Astrocyte of the spinal cord (primary cell): ENCODE results near the gene EVA1C.
"Not testable (repeated sequence)": the region's sequence is repeated elsewhere in the genome, so short reads cannot be mapped to it uniquely, and the experiment has no call there.

Experiments used
- DNase-seq: peaks from one replicate; pipeline ENCODE4 v3.0.0; 2011; ENCODE audit warnings: low read depth, low spot score
- H3K4me3 ChIP-seq: 2 replicates; pipeline ENCODE4 v1.5.1; 2011; ENCODE audit warnings: low read depth, mild to moderate bottlenecking, low read length, moderate library complexity
- in situ Hi-C: cut with HindIII; loops from 2 replicates; pipeline ENCODE4 v1.10.0; 2017; ENCODE audit warnings: low sequenced_read_pairs
- TF ChIP-seq, protein P1 (sequence below): IDR thresholded peaks from 2 replicates; pipeline ENCODE4 v1.5.1; 2012; ENCODE audit warnings: low read depth, mild to moderate bottlenecking, low read length, inconsistent platforms

Gene EVA1C

DNA sequence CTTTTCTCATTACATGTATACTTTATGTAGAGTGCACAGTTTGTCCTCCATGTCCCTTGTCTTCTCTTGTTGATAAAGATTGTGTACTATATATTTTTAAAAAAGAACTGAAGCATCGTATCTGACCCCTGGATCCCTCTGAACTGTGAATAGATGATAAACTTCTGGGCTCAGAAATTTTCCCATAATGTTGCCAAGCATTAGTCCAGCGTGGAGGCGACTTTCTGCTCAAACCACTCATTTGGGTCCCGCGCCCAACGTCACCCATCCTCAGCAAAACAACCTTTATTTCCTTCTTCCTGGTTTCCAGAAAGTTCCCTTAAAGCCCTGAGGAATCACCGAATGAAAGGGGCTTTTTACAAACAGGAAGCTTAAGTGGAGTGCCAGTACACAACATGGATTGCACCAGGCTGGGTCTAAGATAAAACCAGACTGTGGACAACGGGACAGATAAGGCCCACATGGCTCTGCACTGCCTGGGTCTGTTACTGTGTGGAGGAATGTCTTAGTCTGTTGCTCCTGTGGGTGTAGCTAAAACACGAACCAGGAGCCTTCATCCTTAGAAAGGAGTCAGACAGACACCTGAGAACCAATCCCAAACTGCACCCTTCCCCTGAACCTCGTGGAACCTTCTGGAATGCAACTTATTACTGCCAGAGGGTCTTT, 15.6 kb downstream of the EVA1C start:
- H3K4me3 ChIP-seq = no peak overlapping the region
- TF ChIP-seq, protein P1, sequence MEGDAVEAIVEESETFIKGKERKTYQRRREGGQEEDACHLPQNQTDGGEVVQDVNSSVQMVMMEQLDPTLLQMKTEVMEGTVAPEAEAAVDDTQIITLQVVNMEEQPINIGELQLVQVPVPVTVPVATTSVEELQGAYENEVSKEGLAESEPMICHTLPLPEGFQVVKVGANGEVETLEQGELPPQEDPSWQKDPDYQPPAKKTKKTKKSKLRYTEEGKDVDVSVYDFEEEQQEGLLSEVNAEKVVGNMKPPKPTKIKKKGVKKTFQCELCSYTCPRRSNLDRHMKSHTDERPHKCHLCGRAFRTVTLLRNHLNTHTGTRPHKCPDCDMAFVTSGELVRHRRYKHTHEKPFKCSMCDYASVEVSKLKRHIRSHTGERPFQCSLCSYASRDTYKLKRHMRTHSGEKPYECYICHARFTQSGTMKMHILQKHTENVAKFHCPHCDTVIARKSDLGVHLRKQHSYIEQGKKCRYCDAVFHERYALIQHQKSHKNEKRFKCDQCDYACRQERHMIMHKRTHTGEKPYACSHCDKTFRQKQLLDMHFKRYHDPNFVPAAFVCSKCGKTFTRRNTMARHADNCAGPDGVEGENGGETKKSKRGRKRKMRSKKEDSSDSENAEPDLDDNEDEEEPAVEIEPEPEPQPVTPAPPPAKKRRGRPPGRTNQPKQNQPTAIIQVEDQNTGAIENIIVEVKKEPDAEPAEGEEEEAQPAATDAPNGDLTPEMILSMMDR = no peak
- in situ Hi-C loops = no loop called here
- no peak for DNase-seq

DNA sequence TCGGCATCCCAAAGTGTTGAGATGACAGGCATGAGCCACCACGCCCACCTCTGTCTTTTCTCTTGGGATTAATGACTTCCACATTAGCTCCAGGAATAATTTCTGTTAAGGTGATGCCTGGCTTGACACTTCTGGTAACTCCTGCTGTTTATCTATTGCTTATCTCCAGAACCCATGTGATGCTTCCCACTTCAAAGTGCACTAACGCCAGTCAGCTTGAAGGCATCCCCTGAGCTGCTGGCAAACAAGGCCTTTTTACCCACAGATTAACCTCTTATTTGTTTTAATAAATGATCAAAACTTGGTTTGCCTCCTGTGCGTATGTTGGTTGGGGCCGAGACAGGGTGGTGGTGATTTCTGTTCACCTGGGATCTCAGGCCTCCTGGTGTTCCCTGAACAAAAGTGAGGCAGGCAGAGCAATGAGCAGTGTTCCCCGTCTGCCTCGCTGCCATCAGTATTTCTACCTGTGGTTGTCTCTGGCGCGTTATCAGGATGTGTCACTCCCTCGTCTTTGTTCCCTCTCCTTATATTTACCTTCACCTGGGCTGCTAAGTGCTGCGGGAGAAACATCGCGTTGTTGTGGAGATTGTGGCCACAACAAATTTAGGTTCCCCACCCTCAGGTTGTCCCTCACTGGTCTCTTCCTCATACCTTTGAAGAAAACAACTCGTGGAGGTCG, 20.6 kb downstream of the EVA1C start:
- in situ Hi-C loops, H3K4me3 ChIP-seq, DNase-seq: not testable (repeated sequence)

DNA sequence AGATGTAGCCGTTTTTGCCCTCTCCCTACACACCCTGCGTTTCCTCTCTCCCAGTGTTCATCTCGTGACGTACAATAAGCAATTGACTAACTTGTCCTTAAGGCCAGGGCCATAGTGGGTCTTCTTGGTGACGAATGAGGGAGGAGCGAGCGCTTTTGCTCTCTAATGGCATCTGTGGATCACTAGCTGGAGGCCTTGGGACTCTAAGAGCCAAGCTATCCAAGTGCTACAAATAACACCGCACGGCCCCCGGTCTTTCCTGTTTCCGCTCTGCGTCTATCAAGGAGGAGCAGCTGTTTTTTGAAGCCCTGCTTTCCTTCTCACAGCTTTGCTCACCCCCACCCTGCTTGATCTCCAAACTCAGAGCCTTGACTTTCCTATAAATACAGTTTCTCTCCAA, 25.2 kb downstream of the EVA1C start:
- TF ChIP-seq, protein P1 = no peak
- in situ Hi-C loops = no loop called here
- no peak for DNase-seq
- H3K4me3 ChIP-seq = no peak overlapping the region

DNA sequence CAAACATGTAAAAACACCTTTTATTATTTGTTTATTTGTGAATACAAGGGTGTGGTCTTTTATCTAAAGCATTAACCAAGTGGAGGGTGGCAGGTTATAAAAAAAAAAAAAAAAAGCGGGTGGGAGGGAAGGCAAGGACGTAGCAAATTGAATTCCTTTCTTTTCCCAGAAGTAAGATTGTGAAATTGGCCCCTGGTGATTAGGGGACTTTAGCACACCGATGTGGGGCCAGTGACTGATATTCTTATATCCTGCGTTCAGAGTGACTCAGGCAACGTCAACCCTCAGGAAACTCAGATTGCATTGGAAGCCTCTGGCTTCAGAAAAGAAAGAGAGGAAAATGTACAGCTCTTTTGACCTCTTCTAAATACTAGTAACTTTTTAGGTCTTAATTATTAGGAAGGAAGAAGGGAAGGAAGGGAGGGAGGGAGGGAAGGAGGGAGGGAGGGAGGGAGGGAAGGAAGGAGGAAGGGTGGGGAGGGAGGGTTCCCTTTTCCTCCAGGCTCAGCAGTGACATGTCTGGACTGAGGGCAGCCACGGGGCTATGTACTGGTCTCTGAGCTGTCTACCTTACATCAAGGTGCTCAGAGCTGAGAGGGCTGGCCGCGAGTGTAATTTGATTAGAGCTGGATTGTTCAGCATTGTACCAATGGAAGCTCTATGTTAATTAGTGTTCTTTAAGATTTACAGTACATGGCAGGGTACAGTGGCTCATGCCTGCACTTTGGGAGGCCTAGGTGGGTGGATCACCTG, 30.2 kb downstream of the EVA1C start:
- no peak for DNase-seq
- no peak overlapping the region for H3K4me3 ChIP-seq
- in situ Hi-C loops = no loop called here

DNA sequence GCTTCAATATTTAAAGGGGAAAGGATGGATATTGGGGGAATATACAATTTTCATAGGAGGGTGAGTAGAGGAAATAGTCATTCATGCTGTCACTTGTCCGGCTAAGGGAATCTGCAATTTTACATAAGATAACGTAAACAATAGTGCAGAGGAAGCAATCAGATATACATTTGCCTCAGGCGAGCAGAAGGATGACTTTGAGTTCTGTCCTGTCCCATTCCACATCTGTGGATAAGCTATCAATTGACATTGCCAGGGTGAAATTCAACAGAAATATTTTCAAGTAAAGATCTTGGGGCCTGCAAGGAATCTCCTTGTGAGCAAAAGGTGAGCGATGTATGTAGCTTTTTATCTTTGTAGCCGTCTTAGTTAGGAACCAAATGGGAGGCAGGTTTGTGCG, 32.6 kb downstream of the EVA1C start:
- no peak for DNase-seq
- H3K4me3 ChIP-seq = no peak overlapping the region
- in situ Hi-C loops = no loop called here
- TF ChIP-seq, protein P1 = no peak

More for the DNA sequence above, 30.2 kb downstream of the EVA1C start:
- TF ChIP-seq, protein P1 = no peak

DNA sequence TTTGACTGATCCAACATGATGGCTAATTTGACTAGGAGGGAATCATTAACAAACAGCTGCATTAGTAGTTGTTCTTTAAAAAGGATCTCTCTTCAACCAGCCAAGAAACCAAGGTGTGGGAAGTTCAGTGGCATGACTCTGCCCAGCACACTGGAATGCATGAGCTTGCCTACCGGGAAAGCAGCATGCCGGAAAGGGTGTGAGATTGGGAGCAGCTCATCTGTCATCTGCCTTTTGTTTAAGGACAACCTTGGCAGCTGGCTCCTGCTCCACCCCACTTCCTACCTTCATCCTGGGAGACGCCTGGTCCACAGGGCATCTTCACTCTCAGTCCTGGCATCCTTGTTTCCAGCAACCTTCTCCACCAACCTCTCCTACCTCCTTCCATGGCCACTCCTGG, 33.9 kb downstream of the EVA1C start:
- DNase-seq, in situ Hi-C loops, H3K4me3 ChIP-seq: not testable (repeated sequence)

DNA sequence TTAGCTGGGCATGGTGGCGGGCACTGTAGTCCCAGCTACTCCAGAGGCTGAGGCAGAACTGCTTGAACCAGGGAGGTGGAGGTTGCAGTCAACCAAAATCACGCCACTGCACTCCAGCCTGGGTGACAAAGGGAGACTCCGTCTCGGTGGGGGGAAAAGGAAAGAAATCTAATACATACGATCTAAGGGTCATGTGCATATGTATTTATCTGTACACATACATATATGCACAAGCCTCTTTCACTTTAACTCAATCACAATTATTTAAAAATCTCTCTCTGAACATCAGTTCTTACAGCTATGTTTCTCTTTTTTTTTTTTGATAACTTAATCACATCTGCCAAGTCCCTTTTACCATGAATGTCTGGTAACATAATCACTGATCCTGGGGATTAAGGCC, 34.7 kb downstream of the EVA1C start:
- in situ Hi-C loops = no loop called here

More for the DNA sequence above, 34.7 kb downstream of the EVA1C start:
- TF ChIP-seq, protein P1 = no peak
- DNase-seq = no peak
- H3K4me3 ChIP-seq = no peak overlapping the region
